Erythroblast (primary cell): ENCODE results near the gene PLS1.

Experiments
- GATA1 ChIP-seq: IDR thresholded peaks from 2 replicates; pipeline ENCODE4 v1.6.1; 2011; ENCODE audit warnings: low read depth, mild to moderate bottlenecking, control low read depth, low read length, moderate library complexity
- POLR2A ChIP-seq: IDR thresholded peaks from 2 replicates; pipeline ENCODE4 v1.6.1; 2011; ENCODE audit warnings: mild to moderate bottlenecking, low read length

GRCh38 chr3:142657033-142657432 is 60.8 kb downstream of the PLS1 start:
- TF ChIP-seq POLR2A (no peak), GATA1 (no peak)
